PFSK-1 (cell line): ENCODE data around the gene TMEM178A.

ENCODE experiments used
- FOXP2 ChIP-seq: optimal IDR thresholded peaks from 2 replicates; pipeline ENCODE3; 2011; ENCODE audit warnings: borderline replicate concordance, control low read depth, inconsistent platforms; ENCODE audit not compliant: insufficient read depth; ENCODE audit errors: extremely low read length, extremely low read depth
- POLR2AphosphoS5 ChIP-seq: IDR thresholded peaks from 2 replicates; pipeline ENCODE4 v1.6.1; 2012; ENCODE audit warnings: low read depth, mild to moderate bottlenecking, control low read depth, low read length, moderate library complexity
- REST ChIP-seq, 2 experiments: IDR thresholded peaks; 2 replicates each; pipeline versions ENCODE4 v1.6.1 to v1.8.0; 2011 to 2012; ENCODE audit warnings: low read depth in 2 of 2, low read length in 2 of 2, control low read depth in 1 of 2, inconsistent platforms in 1 of 2, mild to moderate bottlenecking in 1 of 2, moderate library complexity in 1 of 2; ENCODE audit not compliant: insufficient read depth in 1 of 2
- SIN3A ChIP-seq: IDR thresholded peaks from 2 replicates; pipeline ENCODE4 v1.6.1; 2012; ENCODE audit warnings: mild to moderate bottlenecking, low read length, moderate library complexity, borderline replicate concordance; ENCODE audit not compliant: insufficient read depth
- TAF1 ChIP-seq: IDR thresholded peaks from 2 replicates; pipeline ENCODE4 v1.6.1; 2012; ENCODE audit warnings: low read length, control low read depth, borderline replicate concordance; ENCODE audit not compliant: insufficient read depth

The TMEM178A gene

GRCh38 chr2:39715095-39715494 is 49.4 kb downstream of the TMEM178A start:
- TF ChIP-seq REST (IDR thresholded peaks at IDR 0.05; ENCODE audit: insufficient read depth in 1 of 2, low read depth in 2 of 2, low read length in 2 of 2) = no peak
- no peak for TF ChIP-seq SIN3A
- no peak for TF ChIP-seq POLR2AphosphoS5
- no peak for TF ChIP-seq TAF1
- no peak for TF ChIP-seq FOXP2

GRCh38 chr2:39715822-39716221 is 50.1 kb downstream of the TMEM178A start:
- TF ChIP-seq SIN3A (no peak), FOXP2 (no peak), POLR2AphosphoS5 (no peak), REST (IDR thresholded peaks at IDR 0.05; ENCODE audit: insufficient read depth in 1 of 2, low read depth in 2 of 2, low read length in 2 of 2) (no peak), TAF1 (no peak)

- TF ChIP-seq POLR2AphosphoS5 (no peak), FOXP2 (no peak), SIN3A (no peak), TAF1 (no peak), REST (IDR thresholded peaks at IDR 0.05; ENCODE audit: insufficient read depth in 1 of 2, low read depth in 2 of 2, low read length in 2 of 2) (no peak)
These were observed 51.4 kb downstream of the TMEM178A start for GRCh38 chr2:39717067-39717466.

- no peak for TF ChIP-seq POLR2AphosphoS5
- no peak for TF ChIP-seq TAF1
- TF ChIP-seq FOXP2 = no peak
- no peak for TF ChIP-seq REST (IDR thresholded peaks at IDR 0.05; ENCODE audit: insufficient read depth in 1 of 2, low read depth in 2 of 2, low read length in 2 of 2)
- no peak for TF ChIP-seq SIN3A
These were observed 52.8 kb downstream of the TMEM178A start for GRCh38 chr2:39718483-39718882.

- TF ChIP-seq REST (IDR thresholded peaks at IDR 0.05; ENCODE audit: insufficient read depth in 1 of 2, low read depth in 2 of 2, low read length in 2 of 2) = no peak
- no peak for TF ChIP-seq TAF1
- no peak for TF ChIP-seq FOXP2
- no peak for TF ChIP-seq SIN3A
These were observed 53.6 kb downstream of the TMEM178A start for GRCh38 chr2:39719317-39719716.
